Neural cell (in vitro differentiated cells): ENCODE results near the gene SLC66A2. TPM values are rescaled to one million over a fixed set of nuclear protein-coding genes. Genes with fewer than 3 reads are reported as not detected.

ENCODE experiments used
- H2AFZ ChIP-seq: fragments of 200-600, 300-800 bp; sonication (generic), shearing (Covaris generic); 2 replicates; pipeline ENCODE4 v1.6.0; 2014; ENCODE audit warnings: low read depth, mild to moderate bottlenecking, antibody characterized with exemption, low read length, moderate library complexity
- H3F3A ChIP-seq: fragments of 200-600 bp; shearing (Covaris generic); 2 replicates; pipeline ENCODE4 v1.6.1; 2016; ENCODE audit warnings: mild to moderate bottlenecking, moderate library complexity, mixed read lengths, antibody characterized with exemption, low read length; ENCODE audit not compliant: insufficient read depth, poor library complexity, severe bottlenecking
- H3K27ac ChIP-seq: fragments of 200-600, 300-800 bp; sonication (generic), shearing (Covaris generic); 2 replicates; pipeline ENCODE4 v1.5.1; 2014; ENCODE audit warnings: mild to moderate bottlenecking, low read length, moderate library complexity
- H3K27me3 ChIP-seq: fragments of 300-800, 200-600 bp; sonication (generic), shearing (Covaris generic); 2 replicates; pipeline ENCODE4 v1.6.0; 2014; ENCODE audit warnings: mild to moderate bottlenecking, low read depth, low read length, moderate library complexity; ENCODE audit not compliant: insufficient read depth
- H3K36me3 ChIP-seq: fragments of 300-800, 200-600 bp; sonication (generic), shearing (Covaris generic); 2 replicates; pipeline ENCODE4 v1.5.1; 2014; ENCODE audit warnings: mild to moderate bottlenecking, antibody characterized with exemption, low read length, moderate library complexity; ENCODE audit not compliant: insufficient read depth
- H3K4me2 ChIP-seq: fragments of 300-800, 200-600 bp; sonication (generic), shearing (Covaris generic); 2 replicates; pipeline ENCODE4 v1.6.0; 2014; ENCODE audit warnings: mild to moderate bottlenecking, low read length
- H3K4me3 ChIP-seq: fragments of 300-800, 200-600 bp; sonication (generic), shearing (Covaris generic); 2 replicates; pipeline ENCODE4 v1.5.1; 2014; ENCODE audit warnings: mild to moderate bottlenecking, low read length, moderate library complexity
- H3K79me2 ChIP-seq: fragments of 200-600 bp; shearing (Covaris generic); replicated peaks from 2 replicates; pipeline ENCODE4 v1.6.0; 2014; ENCODE audit warnings: mild to moderate bottlenecking, low read length, moderate library complexity; ENCODE audit not compliant: insufficient read depth
- H3K9ac ChIP-seq: fragments of 300-800, 200-600 bp; sonication (generic), shearing (Covaris generic); 2 replicates; pipeline ENCODE4 v1.6.1; 2016; ENCODE audit warnings: mild to moderate bottlenecking, low read length, mixed read lengths
- H3K9me2 ChIP-seq: fragments of 200-600 bp; shearing (Covaris generic); 2 replicates; pipeline ENCODE4 v1.6.1; 2016; ENCODE audit warnings: mild to moderate bottlenecking, low read length, mixed read lengths; ENCODE audit not compliant: insufficient read depth
- H3K9me3 ChIP-seq: fragments of 200-600, 300-800 bp; sonication (generic), shearing (Covaris generic); 2 replicates; pipeline ENCODE4 v1.6.1; 2016; ENCODE audit warnings: mild to moderate bottlenecking, mixed run types, low read length, moderate library complexity, mixed read lengths
- H4K20me1 ChIP-seq: fragments of 200-600 bp; shearing (Covaris generic); 2 replicates; pipeline ENCODE4 v1.6.1; 2016; ENCODE audit warnings: mild to moderate bottlenecking, mixed run types; ENCODE audit not compliant: insufficient read depth
- CTCF ChIP-seq: fragments of 450-650 bp; IDR thresholded peaks from 2 replicates; pipeline ENCODE4 v1.5.1; 2014; ENCODE audit warnings: antibody characterized with exemption, mild to moderate bottlenecking, moderate library complexity; ENCODE audit not compliant: poor library complexity, severe bottlenecking
- EP300 ChIP-seq: fragments of 450-650 bp; conservative IDR thresholded peaks from 2 replicates; pipeline ENCODE4 v1.6.1; 2014; ENCODE audit warnings: antibody characterized with exemption, mild to moderate bottlenecking, moderate library complexity; ENCODE audit not compliant: poor library complexity, severe bottlenecking
- EZH2 ChIP-seq: fragments of 200-600, 300-800 bp; shearing (Covaris generic), sonication (generic); IDR thresholded peaks from 2 replicates; pipeline ENCODE4 v1.6.1; 2014; ENCODE audit warnings: antibody characterized with exemption, low read length, borderline replicate concordance, mild to moderate bottlenecking; ENCODE audit not compliant: insufficient read depth, poor library complexity, severe bottlenecking
- MXI1 ChIP-seq: fragments of 450-650 bp; conservative IDR thresholded peaks from 2 replicates; pipeline ENCODE4 v1.6.1; 2014; ENCODE audit warnings: antibody characterized with exemption, mild to moderate bottlenecking; ENCODE audit not compliant: poor library complexity, severe bottlenecking
- POLR2AphosphoS5 ChIP-seq: IDR thresholded peaks from 2 replicates; pipeline ENCODE4 v1.6.1; 2012
- RAD21 ChIP-seq: fragments of 450-650 bp; conservative IDR thresholded peaks from 2 replicates; pipeline ENCODE4 v1.6.1; 2014; ENCODE audit warnings: antibody characterized with exemption, mild to moderate bottlenecking, moderate library complexity
- REST ChIP-seq: IDR thresholded peaks from 2 replicates; pipeline ENCODE4 v1.6.1; 2012; ENCODE audit warnings: borderline replicate concordance
- SMC3 ChIP-seq: fragments of 450-650 bp; conservative IDR thresholded peaks from 2 replicates; pipeline ENCODE4 v1.6.1; 2014; ENCODE audit warnings: antibody characterized with exemption, mild to moderate bottlenecking, moderate library complexity; ENCODE audit not compliant: poor library complexity
- TAF1 ChIP-seq: IDR thresholded peaks from 2 replicates; pipeline ENCODE4 v1.6.1; 2012; ENCODE audit warnings: low read depth
- polyA plus RNA-seq: library from polyadenylated mRNA; depleted of rRNA; stranded (reverse); fragments of >200 nt; gene quantifications from 2 replicates; pipeline ENCODE4 v1.2.3, GENCODE V29; 2014

Gene SLC66A2
- polyA plus RNA-seq, 1 donor from 2014 or later: 66.7 TPM

- no peak overlapping the region for H3K9ac ChIP-seq
These were observed 29.1 kb upstream of the SLC66A2 start for GRCh38 chr18:79980585-79980984.

DNA sequence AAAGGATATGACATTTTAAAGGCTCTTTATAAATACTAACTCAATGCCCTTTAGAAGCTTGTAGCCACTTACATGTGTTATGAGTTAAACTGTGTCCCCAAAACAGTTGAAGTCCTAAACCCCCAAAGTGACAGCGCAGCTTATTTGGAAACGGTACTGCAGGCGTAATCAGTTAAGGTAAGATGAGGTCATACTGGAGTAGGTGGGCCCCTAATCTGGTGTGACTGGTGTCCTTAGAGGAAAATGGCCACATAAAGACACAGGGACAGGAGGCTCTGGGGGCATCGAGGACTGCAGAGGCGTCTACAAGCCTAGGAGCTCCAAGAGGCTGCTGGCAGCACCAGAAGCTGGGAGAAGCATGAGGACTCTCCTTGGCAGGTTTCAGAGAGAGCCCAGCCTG is 28.4 kb upstream of the SLC66A2 start:
- H3K9ac ChIP-seq: no peak overlapping the region
- H3K9me3 ChIP-seq: no peaks in the 10 kb centered on the region
- H3K9me2 ChIP-seq: no peaks in the 10 kb centered on the region
- H3K36me3 ChIP-seq: no peaks in the 10 kb centered on the region
- no peak overlapping the region for H3K4me3 ChIP-seq
- no peak overlapping the region for H3K4me2 ChIP-seq
- no peaks in the 10 kb centered on the region for H3F3A ChIP-seq
- no peak for TF ChIP-seq EZH2
- TF ChIP-seq RAD21: no peak
- TF ChIP-seq SMC3: no peak
- no peak for TF ChIP-seq MXI1
- no peak for TF ChIP-seq EP300
- no peak for TF ChIP-seq POLR2AphosphoS5
- TF ChIP-seq CTCF: no peak
- no peak overlapping the region for H3K27ac ChIP-seq
- H2AFZ ChIP-seq: no peak overlapping the region
- peaks cover 87% of the 10 kb centered on the region for H3K79me2 ChIP-seq
- peaks cover 4% of the 10 kb centered on the region for H4K20me1 ChIP-seq
- H3K27me3 ChIP-seq: no peaks in the 10 kb centered on the region

More at GRCh38 chr18:79980585-79980984, 29.1 kb upstream of the SLC66A2 start:
- Histone ChIP-seq H3K9me2 (no peaks in the 10 kb centered on the region), H3K79me2 (peaks cover 87% of the 10 kb centered on the region), H3F3A (no peaks in the 10 kb centered on the region), H3K36me3 (no peaks in the 10 kb centered on the region), H3K27ac (no peak overlapping the region), H3K9me3 (no peaks in the 10 kb centered on the region), H4K20me1 (peaks cover 4% of the 10 kb centered on the region), H3K4me3 (no peak overlapping the region), H2AFZ (no peak overlapping the region), H3K4me2 (no peak overlapping the region), H3K27me3 (no peaks in the 10 kb centered on the region)
- TF ChIP-seq TAF1: no peak
- no peak for TF ChIP-seq POLR2AphosphoS5
- TF ChIP-seq EP300: no peak
- TF ChIP-seq REST: no peak
- TF ChIP-seq RAD21: no peak
- no peak for TF ChIP-seq SMC3
- TF ChIP-seq MXI1: no peak
- no peak for TF ChIP-seq CTCF
- TF ChIP-seq EZH2: no peak
